Epithelial cell of esophagus (primary cell): Measurements from ENCODE around the gene LRRC36.
A peak's percentile ranks its signal among the peaks of the same experiment; 100 is the strongest.

ENCODE experiments used
- DNase-seq: peaks from one replicate; pipeline ENCODE4 v3.0.0; 2010; ENCODE audit warnings: low read depth
- H3K4me3 ChIP-seq: 2 replicates; pipeline ENCODE4 v1.5.1; 2011; ENCODE audit warnings: mild to moderate bottlenecking, low read length, control low read depth
- TF ChIP-seq, protein P1 (sequence below): IDR thresholded peaks from 2 replicates; pipeline ENCODE4 v1.5.1; 2011; ENCODE audit warnings: low read depth, mild to moderate bottlenecking, low read length, control low read depth, inconsistent platforms; ENCODE audit not compliant: insufficient read depth; ENCODE audit errors: missing control alignments

The LRRC36 gene

GRCh38 chr16:67280090-67281015, 46.3 kb upstream of the LRRC36 start:
- no peak for DNase-seq
- peak overlapping the region; percentile 49 for H3K4me3 ChIP-seq
- TF ChIP-seq, protein P1, sequence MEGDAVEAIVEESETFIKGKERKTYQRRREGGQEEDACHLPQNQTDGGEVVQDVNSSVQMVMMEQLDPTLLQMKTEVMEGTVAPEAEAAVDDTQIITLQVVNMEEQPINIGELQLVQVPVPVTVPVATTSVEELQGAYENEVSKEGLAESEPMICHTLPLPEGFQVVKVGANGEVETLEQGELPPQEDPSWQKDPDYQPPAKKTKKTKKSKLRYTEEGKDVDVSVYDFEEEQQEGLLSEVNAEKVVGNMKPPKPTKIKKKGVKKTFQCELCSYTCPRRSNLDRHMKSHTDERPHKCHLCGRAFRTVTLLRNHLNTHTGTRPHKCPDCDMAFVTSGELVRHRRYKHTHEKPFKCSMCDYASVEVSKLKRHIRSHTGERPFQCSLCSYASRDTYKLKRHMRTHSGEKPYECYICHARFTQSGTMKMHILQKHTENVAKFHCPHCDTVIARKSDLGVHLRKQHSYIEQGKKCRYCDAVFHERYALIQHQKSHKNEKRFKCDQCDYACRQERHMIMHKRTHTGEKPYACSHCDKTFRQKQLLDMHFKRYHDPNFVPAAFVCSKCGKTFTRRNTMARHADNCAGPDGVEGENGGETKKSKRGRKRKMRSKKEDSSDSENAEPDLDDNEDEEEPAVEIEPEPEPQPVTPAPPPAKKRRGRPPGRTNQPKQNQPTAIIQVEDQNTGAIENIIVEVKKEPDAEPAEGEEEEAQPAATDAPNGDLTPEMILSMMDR: no peak

DNA sequence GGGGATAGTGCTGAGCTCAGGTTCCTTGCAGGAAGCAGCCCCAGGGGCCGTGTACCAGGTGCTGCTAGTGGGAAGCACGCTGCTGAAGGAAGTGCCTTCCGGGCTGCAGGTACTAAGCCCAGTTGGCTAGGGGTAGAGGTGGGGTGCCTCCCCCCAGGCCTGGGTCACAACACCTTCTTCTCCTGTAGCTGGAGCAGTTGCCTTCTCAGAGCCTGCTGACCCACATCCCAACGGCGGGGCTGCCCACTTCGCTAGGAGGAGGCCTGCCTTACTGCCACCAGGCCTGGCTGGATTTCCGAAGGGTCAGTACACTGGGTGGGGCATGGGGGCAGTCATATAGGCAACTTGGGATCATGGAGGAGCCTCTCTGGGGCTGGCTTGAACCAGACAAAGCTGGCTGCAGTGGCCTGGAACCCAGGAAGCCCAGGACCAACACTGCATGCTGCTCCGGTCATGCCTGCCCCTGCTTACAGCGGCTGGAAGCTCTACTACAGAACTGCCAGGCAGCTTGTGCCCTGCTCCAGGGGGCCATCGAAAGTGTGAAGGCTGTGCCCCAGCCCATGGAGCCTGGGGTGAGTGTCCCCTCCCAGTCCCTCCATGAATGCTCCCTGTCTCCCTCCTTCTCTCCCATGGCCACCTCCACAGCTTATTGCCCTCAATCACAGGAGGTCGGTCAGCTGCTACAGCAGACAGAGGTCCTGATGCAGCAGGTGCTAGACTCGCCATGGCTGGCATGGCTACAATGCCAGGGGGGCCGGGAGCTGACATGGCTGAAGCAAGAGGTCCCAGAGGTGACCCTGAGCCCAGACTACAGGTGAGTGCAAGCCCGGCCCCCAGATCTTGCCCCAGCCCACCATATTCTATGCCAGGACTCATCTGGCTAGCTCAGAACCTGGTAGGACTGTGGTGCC, 44.8 kb upstream of the LRRC36 start:
- TF ChIP-seq, protein P1: no peak
- DNase-seq: no peak
- H3K4me3 ChIP-seq: no peak overlapping the region

- H3K4me3 ChIP-seq: no peak overlapping the region
- TF ChIP-seq, protein P1: no peak
- DNase-seq: no peak
Measured at GRCh38 chr16:67282447-67282805, 44.2 kb upstream of the LRRC36 start.

- peak; percentile 60 for DNase-seq
- H3K4me3 ChIP-seq: no peak overlapping the region
- TF ChIP-seq, protein P1: no peak
Measured at GRCh38 chr16:67283039-67283825, 43.4 kb upstream of the LRRC36 start.

GRCh38 chr16:67283826-67284555, 42.6 kb upstream of the LRRC36 start:
- no peak overlapping the region for H3K4me3 ChIP-seq
- no peak for DNase-seq
- TF ChIP-seq, protein P1: no peak
